Mesendoderm (in vitro differentiated cells): ENCODE measurements around the gene COL25A1.

Source experiments
- DNase-seq: peaks from one replicate; pipeline ENCODE4 v3.0.0; 2013
- H2AK5ac ChIP-seq: 2 replicates; pipeline ENCODE4 v1.6.1; 2013; ENCODE audit warnings: low read length, inconsistent platforms
- H2BK120ac ChIP-seq: 2 replicates; pipeline ENCODE4 v1.6.1; 2013; ENCODE audit warnings: low read depth, mild to moderate bottlenecking, low read length, moderate library complexity, mixed read lengths
- H2BK15ac ChIP-seq: replicated peaks from 2 replicates; pipeline ENCODE4 v1.6.1; 2013; ENCODE audit warnings: low read depth, mild to moderate bottlenecking, moderate library complexity
- H2BK5ac ChIP-seq: 2 replicates; pipeline ENCODE4 v1.6.1; 2013; ENCODE audit warnings: low read length, inconsistent platforms
- H3K18ac ChIP-seq: 2 replicates; pipeline ENCODE4 v1.6.1; 2013; ENCODE audit warnings: mild to moderate bottlenecking, low read length, mixed read lengths
- H3K23ac ChIP-seq: one replicate; pipeline ENCODE4 v1.6.1; 2013; ENCODE audit warnings: low read length
- H3K27ac ChIP-seq: 2 replicates; pipeline ENCODE4 v1.5.1; 2013; ENCODE audit warnings: low read depth, mild to moderate bottlenecking, inconsistent platforms, low read length, moderate library complexity
- H3K27me3 ChIP-seq: 2 replicates; pipeline ENCODE4 v1.6.1; 2013; ENCODE audit warnings: low read length, control low read depth, mild to moderate bottlenecking, inconsistent platforms; ENCODE audit not compliant: insufficient read depth, poor library complexity
- H3K36me3 ChIP-seq: 2 replicates; pipeline ENCODE4 v1.6.1; 2013; ENCODE audit warnings: low read length, inconsistent platforms; ENCODE audit not compliant: control insufficient read depth, insufficient read depth
- H3K4ac ChIP-seq: one replicate; pipeline ENCODE4 v1.6.1; 2013; ENCODE audit warnings: low read depth, mild to moderate bottlenecking, low read length, moderate library complexity
- H3K4me1 ChIP-seq: 2 replicates; pipeline ENCODE4 v1.6.1; 2013; ENCODE audit warnings: low read depth, low read length, inconsistent platforms; ENCODE audit not compliant: control insufficient read depth
- H3K4me2 ChIP-seq: 2 replicates; pipeline ENCODE4 v1.6.1; 2013; ENCODE audit warnings: low read length
- H3K4me3 ChIP-seq: 2 replicates; pipeline ENCODE4 v1.5.1; 2013; ENCODE audit warnings: mild to moderate bottlenecking, low read length
- H3K56ac ChIP-seq: one replicate; pipeline ENCODE4 v1.6.1; 2013; ENCODE audit warnings: low read length
- H3K79me1 ChIP-seq: 2 replicates; pipeline ENCODE4 v1.6.1; 2013; ENCODE audit warnings: low read length, inconsistent platforms
- H3K79me2 ChIP-seq: 2 replicates; pipeline ENCODE4 v1.6.1; 2013; ENCODE audit warnings: mild to moderate bottlenecking, low read length; ENCODE audit not compliant: control insufficient read depth, insufficient read depth
- H3K9ac ChIP-seq: 2 replicates; pipeline ENCODE4 v1.6.1; 2013; ENCODE audit warnings: low read length, inconsistent platforms
- H4K5ac ChIP-seq: one replicate; pipeline ENCODE4 v1.6.1; 2013; ENCODE audit warnings: low read length
- H4K8ac ChIP-seq: one replicate; pipeline ENCODE4 v1.6.1; 2013; ENCODE audit warnings: low read depth, mild to moderate bottlenecking, control low read depth, low read length, moderate library complexity
- WGBS: extraction: QIAGEN DNeasy Blood & Tissue Kit; methylation state at CpG from one replicate; pipeline ENCODE4 v1.1.7; 2013; ENCODE audit warnings: low lambda C conversion rate, missing lambda C conversion rate; ENCODE audit not compliant: insufficient coverage; ENCODE audit errors: extremely low coverage; 5-methylcytosine and 5-hydroxymethylcytosine counted together

The COL25A1 gene

GRCh38 chr4:108965472-108966076, 336.9 kb downstream of the COL25A1 start:
- no peaks in the 10 kb centered on the region for H3K79me1 ChIP-seq
- H3K36me3 ChIP-seq = no peaks in the 10 kb centered on the region
- H2BK120ac ChIP-seq = no peak overlapping the region
- H3K18ac ChIP-seq = no peak overlapping the region
- no peaks in the 10 kb centered on the region for H3K4me1 ChIP-seq
- no peaks in the 10 kb centered on the region for H3K79me2 ChIP-seq
- no peak overlapping the region for H2BK15ac ChIP-seq
- H3K9ac ChIP-seq = no peak overlapping the region
- no peak overlapping the region for H3K27ac ChIP-seq
- no peak overlapping the region for H3K23ac ChIP-seq
- H2AK5ac ChIP-seq = no peak overlapping the region
- no peaks in the 10 kb centered on the region for H3K27me3 ChIP-seq
- DNase-seq = no peak
- no peak overlapping the region for H3K4me3 ChIP-seq
- H3K4me2 ChIP-seq = no peak overlapping the region
- no peak overlapping the region for H2BK5ac ChIP-seq
- WGBS = no CpG with 5 or more reads among the region's 3 CpGs
- no peak overlapping the region for H4K8ac ChIP-seq
- H3K56ac ChIP-seq = no peak overlapping the region
- H4K5ac ChIP-seq = no peak overlapping the region
- no peak overlapping the region for H3K4ac ChIP-seq

- Histone ChIP-seq H2BK120ac (no peak overlapping the region), H3K27ac (no peak overlapping the region), H2BK15ac (no peak overlapping the region), H2AK5ac (no peak overlapping the region), H4K8ac (no peak overlapping the region), H2BK5ac (no peak overlapping the region), H3K4me3 (no peak overlapping the region), H3K9ac (no peak overlapping the region), H3K4ac (no peak overlapping the region), H4K5ac (no peak overlapping the region), H3K4me1 (no peaks in the 10 kb centered on the region), H3K79me1 (no peaks in the 10 kb centered on the region), H3K27me3 (no peaks in the 10 kb centered on the region), H3K18ac (no peak overlapping the region), H3K56ac (no peak overlapping the region), H3K79me2 (no peaks in the 10 kb centered on the region), H3K23ac (no peak overlapping the region), H3K36me3 (no peaks in the 10 kb centered on the region), H3K4me2 (no peak overlapping the region)
- no CpG with 5 or more reads among the region's 2 CpGs for WGBS
- DNase-seq = no peak
Observed at GRCh38 chr4:108965016-108965415, 337.4 kb downstream of the COL25A1 start.

GRCh38 chr4:108963910-108964309, 338.5 kb downstream of the COL25A1 start:
- Histone ChIP-seq H3K36me3 (no peaks in the 10 kb centered on the region), H3K79me1 (no peaks in the 10 kb centered on the region), H2AK5ac (no peak overlapping the region), H4K8ac (no peak overlapping the region), H2BK5ac (no peak overlapping the region), H3K56ac (no peak overlapping the region), H3K27me3 (no peaks in the 10 kb centered on the region), H3K79me2 (no peaks in the 10 kb centered on the region), H2BK15ac (no peak overlapping the region), H3K9ac (no peak overlapping the region), H3K4me2 (no peak overlapping the region), H4K5ac (no peak overlapping the region), H2BK120ac (no peak overlapping the region), H3K18ac (no peak overlapping the region), H3K4ac (no peak overlapping the region), H3K4me1 (no peaks in the 10 kb centered on the region), H3K4me3 (no peak overlapping the region), H3K27ac (no peak overlapping the region), H3K23ac (no peak overlapping the region)
- no CpG with 5 or more reads among the region's 1 CpG for WGBS
- no peak for DNase-seq

DNA sequence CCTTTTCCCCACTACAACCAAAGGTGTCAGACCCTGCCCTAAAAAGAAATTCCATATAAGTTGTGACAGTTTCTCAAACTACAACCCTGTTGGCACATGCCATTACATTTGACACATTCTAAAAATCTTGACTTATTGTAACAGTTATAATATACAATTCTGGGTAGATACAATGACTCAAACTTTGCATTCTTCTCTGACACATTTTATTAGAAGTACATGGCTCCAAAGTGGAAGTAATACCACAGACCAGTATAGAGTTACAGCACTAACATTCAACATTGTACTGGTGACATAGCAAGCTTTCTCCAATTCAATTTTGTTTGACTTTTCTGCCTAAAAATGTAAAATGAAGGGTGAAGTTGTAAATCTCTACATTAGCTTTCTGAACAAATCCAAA, 343.0 kb downstream of the COL25A1 start:
- H4K8ac ChIP-seq = no peak overlapping the region
- H3K4me3 ChIP-seq = no peak overlapping the region
- no peak overlapping the region for H3K4me2 ChIP-seq
- no peaks in the 10 kb centered on the region for H3K79me1 ChIP-seq
- H2BK120ac ChIP-seq = no peak overlapping the region
- no peak overlapping the region for H3K23ac ChIP-seq
- H2BK15ac ChIP-seq = no peak overlapping the region
- H3K4me1 ChIP-seq = no peaks in the 10 kb centered on the region
- H3K36me3 ChIP-seq = no peaks in the 10 kb centered on the region
- no peak for DNase-seq
- H4K5ac ChIP-seq = no peak overlapping the region
- no peak overlapping the region for H3K9ac ChIP-seq
- no peaks in the 10 kb centered on the region for H3K27me3 ChIP-seq
- no peak overlapping the region for H2BK5ac ChIP-seq
- H3K4ac ChIP-seq = no peak overlapping the region
- H3K56ac ChIP-seq = no peak overlapping the region
- H2AK5ac ChIP-seq = no peak overlapping the region
- H3K27ac ChIP-seq = no peak overlapping the region
- H3K18ac ChIP-seq = no peak overlapping the region
- no peaks in the 10 kb centered on the region for H3K79me2 ChIP-seq

GRCh38 chr4:108954880-108955279, 347.6 kb downstream of the COL25A1 start:
- DNase-seq = no peak
- no peaks in the 10 kb centered on the region for H3K4me1 ChIP-seq
- no peak overlapping the region for H2BK5ac ChIP-seq
- H3K4me2 ChIP-seq = no peak overlapping the region
- H3K27me3 ChIP-seq = no peaks in the 10 kb centered on the region
- no peak overlapping the region for H4K8ac ChIP-seq
- H3K79me1 ChIP-seq = no peaks in the 10 kb centered on the region
- no peak overlapping the region for H3K27ac ChIP-seq
- H3K36me3 ChIP-seq = no peaks in the 10 kb centered on the region
- H2AK5ac ChIP-seq = no peak overlapping the region
- H3K4ac ChIP-seq = no peak overlapping the region
- H3K4me3 ChIP-seq = no peak overlapping the region
- no peak overlapping the region for H2BK15ac ChIP-seq
- H3K23ac ChIP-seq = no peak overlapping the region
- H3K18ac ChIP-seq = no peak overlapping the region
- no peak overlapping the region for H2BK120ac ChIP-seq
- no peaks in the 10 kb centered on the region for H3K79me2 ChIP-seq
- H4K5ac ChIP-seq = no peak overlapping the region
- WGBS = no CpG with 5 or more reads among the region's 3 CpGs
- H3K56ac ChIP-seq = no peak overlapping the region
- no peak overlapping the region for H3K9ac ChIP-seq

DNA sequence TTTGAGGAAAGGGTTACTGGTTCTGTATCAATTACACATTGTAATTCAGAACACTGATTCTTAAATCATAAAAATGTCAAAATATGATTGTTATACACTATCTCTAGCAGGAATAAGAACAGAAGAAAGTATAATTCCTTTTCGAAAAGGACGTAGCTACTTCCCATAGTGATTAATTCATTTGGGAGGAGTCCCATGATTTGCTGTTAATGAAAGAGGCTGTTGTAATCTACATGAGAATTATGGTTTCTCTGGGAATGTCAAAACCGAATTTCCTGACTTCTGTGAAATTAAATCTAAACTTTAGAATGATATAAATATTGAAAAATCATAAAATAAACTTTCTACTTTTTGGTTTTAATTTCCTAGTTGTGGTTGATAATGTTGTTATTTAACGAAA, 348.5 kb downstream of the COL25A1 start:
- no peak overlapping the region for H2BK15ac ChIP-seq
- no peaks in the 10 kb centered on the region for H3K79me1 ChIP-seq
- no peaks in the 10 kb centered on the region for H3K36me3 ChIP-seq
- no peak overlapping the region for H4K8ac ChIP-seq
- no peak overlapping the region for H4K5ac ChIP-seq
- no peak overlapping the region for H3K18ac ChIP-seq
- H2BK5ac ChIP-seq = no peak overlapping the region
- H3K79me2 ChIP-seq = no peaks in the 10 kb centered on the region
- H2BK120ac ChIP-seq = no peak overlapping the region
- no peak overlapping the region for H3K23ac ChIP-seq
- no peak overlapping the region for H3K9ac ChIP-seq
- no peak for DNase-seq
- no peak overlapping the region for H3K4ac ChIP-seq
- no peak overlapping the region for H3K56ac ChIP-seq
- H3K4me1 ChIP-seq = no peaks in the 10 kb centered on the region
- no peaks in the 10 kb centered on the region for H3K27me3 ChIP-seq
- no peak overlapping the region for H3K4me2 ChIP-seq
- no peak overlapping the region for H2AK5ac ChIP-seq
- WGBS = 100% methylated on average over 1 of the region's 4 CpGs
- no peak overlapping the region for H3K27ac ChIP-seq
- no peak overlapping the region for H3K4me3 ChIP-seq
